Embryonic facial prominence (tissue), 1 donor: ENCODE results near the gene ARR3.
"Not testable (repeated sequence)": the region's sequence is repeated elsewhere in the genome, so short reads cannot be mapped to it uniquely, and the experiment has no call there.

ENCODE experiments used
- DNase-seq: peaks from one replicate; pipeline ENCODE4 v3.0.0-alpha.2; 2016; ENCODE audit errors: extremely low spot score

The ARR3 gene

DNA sequence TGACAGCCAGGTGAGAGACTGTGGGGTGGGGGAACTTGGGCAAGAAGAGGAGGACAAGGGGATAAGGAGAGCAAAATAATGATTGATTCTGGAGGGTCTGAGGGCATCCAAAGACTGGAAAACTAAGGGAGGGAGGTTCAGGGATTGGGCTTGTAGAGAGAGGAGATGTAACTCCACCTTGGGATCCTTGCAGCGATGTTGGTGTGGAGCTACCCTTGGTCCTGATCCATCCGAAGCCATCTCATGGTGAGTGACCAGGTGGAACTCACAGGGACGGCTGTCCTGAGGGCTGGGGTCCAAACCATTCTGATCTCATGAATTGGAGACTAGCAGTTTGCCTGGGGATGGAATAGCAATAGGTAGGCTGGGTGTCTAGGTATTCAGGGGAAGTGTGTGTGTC is 12.4 kb downstream of the ARR3 start:
- DNase-seq, result no peak

DNA sequence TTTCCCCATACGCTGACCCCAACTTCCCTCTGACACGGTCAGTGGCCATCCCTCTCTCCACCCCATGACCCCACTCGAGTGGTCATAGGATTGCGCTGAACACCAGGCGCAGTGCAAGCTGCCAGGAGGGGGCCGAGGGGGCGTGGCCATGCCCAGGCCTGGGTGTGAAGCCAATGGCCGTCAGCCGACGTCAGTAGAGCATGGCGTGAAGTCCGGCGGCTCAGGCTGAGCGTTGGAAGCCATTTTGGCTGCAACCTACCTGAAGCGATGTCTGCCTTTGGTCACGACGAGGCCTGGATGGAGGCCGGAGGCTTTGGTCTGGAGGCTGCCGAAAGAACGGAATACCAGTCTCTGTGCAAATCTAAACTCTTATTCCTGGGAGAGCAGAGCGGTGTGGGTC is 13.8 kb downstream of the ARR3 start, which contains the start of gene RAB41:
Gene RAB41, plus strand, starts transcription at position 222 of the 400 bp plus-strand sequence. Its CDS starts 46 bp downstream, at position 268.
- no peak for DNase-seq

DNA sequence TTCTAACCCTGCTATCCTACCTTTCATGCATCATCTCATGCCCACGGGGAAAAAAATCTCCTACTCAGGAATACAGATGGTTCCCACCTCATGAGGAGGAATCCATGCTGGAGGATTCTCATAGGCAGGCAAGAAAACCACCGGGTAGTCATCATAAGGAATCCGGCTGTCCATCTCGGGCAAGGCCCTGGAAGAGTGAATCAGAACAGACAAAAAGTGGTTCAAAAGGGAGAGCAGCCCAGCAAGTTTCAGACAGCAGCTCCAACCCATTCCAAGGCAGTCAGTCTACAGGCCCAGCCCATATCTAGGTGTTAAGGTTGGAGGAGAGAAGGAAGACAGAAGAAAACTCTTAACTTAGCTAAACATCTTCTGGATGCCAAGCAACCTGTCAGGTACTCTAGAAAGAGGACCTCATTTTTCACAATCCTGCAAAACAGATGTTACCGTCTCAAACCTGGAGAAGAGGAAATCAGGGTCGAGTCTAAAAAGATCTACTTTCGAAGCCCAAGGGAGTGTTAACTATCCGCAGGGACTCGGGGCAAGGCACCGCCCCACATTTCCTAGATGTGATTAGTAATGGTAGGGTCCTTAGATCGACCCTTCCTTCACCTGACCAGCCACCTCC is 21.1 kb downstream of the ARR3 start:
- no peak for DNase-seq

DNA sequence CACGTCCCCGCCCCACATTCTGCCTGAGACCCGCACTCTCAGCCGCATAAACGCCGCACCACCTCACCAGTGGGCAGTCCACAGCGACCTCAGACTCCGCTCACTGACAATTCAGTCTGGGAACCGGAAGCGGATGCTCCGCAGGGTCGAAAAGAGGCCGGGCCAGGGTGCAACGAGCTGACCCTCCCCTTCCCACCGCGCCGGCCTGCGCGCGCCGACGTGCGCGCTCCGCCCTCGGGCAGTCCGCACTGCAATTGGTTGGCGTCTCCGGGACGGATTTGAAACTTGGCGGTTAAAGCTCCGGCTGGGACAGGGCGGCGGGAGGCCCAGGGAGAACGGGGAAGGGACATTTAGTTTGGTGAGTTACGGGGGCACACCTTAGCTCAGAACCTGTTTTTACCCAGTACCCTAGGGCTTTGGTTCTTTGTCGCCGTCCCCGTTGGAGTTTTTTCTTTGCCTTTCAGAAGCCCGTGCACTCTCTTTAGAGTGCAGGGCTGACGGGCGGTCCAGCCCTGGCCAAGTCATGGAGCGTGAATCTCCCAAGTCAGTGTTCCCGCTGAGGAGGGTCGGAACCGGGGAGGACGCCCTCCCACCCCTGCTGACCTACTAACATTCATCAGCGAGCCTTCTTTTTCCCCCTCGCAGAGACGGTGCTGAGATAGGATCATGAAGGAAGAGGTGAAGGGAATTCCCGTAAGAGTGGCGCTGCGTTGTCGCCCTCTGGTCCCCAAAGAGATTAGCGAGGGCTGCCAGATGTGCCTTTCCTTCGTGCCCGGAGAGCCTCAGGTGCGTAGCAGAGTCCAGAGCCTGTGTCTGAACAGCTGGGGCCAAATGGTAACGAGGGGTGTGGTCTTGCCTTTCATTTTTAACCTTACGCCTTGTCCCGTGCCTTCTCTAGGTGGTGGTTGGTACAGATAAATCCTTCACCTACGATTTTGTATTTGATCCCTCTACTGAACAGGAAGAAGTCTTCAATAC is 21.9 kb downstream of the ARR3 start, which contains the start of the genes KIF4A and PDZD11:
Gene KIF4A, plus strand, starts transcription at position 312 of the 978 bp plus-strand sequence. Its CDS starts 355 bp downstream, at position 667.
Gene PDZD11, minus strand, starts transcription at position 135 of the 978 bp plus-strand sequence. CDS start 586 bp downstream, outside the sequence.
- peak; percentile 37 for DNase-seq

DNA sequence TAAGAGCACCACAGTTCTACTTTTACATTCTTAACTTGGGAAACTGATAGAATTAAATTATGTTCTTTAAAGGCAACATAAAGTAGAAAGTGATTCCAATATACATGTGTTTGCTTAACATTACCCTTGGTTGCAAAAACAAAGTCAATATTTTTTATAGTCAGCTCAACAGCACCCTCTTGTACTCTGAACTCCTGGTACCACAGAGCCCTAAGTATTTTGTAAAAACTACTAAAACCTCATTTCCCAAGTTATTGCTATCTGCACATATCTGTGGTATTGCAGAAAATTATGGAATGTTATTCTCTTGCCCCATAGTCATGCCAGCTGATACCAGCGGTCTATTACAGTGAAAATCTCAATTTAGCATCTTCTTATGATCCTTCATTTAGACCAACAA is 24.7 kb downstream of the ARR3 start:
- DNase-seq, result no peak

DNA sequence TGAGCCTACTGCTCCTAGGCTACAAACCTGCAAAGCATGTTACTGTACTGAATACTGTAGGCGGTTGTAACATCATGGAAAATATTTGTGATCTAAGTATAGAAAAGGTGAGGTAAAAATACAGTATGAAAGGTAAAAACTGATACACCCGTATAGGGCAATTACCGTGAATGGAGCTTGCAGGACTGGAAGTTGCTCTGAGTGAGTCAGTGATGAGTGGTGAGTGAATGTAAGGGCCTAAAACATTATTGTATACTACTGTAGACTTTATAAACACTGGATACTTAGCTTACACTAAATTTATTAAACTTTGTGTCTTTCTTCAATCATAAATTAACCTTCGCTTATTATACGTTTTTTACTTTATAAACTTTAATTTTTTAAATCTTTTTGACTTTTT is 25.5 kb downstream of the ARR3 start:
- no peak for DNase-seq

DNA sequence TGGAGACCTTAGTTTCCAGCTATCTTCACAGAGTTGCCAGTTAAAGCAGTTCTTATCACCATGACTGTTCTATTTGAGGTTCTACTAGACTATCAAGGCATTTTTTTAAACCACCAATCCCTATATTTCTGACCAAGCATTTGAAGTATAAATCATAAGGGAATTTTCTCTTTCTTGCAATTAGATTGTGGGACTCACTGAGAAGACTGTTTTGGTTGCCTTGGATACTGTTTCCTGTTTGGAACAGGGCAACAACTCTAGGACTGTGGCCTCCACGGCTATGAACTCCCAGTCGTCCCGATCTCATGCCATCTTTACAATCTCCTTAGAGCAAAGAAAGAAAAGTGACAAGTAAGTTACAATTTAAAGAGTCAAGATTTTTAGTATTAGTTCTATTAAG is 33.6 kb downstream of the ARR3 start:
- DNase-seq, result no peak

DNA sequence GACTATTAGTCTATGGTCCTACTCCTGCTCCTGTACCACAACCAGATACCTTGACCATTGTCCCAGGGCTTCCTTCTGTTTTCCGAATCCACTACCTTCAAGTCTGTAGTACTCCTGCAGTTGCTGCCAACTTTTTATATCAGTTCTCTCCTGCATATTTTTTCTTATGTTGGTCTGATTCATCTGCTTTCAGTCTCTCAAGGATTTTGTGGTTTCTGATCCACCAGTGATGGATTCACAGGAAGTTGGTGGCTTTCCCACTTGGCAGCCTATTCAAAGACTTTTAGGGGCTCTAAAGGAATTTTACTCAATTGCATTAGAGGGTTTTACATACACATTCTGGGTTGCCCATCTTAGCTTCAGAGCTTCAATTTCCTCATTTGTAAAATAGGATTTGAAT is 45.4 kb downstream of the ARR3 start:
- DNase-seq, result no peak

DNA sequence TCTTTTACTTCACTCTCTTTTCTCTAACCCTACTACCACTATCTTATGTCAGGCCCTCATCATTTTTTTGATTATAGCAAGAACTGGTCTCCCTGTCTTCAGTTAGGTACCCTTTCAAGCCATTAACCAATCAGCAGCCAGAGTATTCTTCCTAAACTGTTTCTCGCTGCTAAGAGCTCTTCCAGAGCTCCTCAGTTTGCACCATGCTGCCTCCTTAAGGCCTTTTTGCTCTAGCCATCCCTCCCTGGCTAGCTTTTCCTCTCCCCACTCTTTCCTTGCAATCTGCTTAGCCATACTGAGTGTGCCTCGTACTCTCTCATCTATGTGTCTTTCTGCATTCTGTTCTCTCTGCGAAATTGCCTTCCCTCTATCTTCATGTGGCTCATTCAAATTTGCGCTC is 54.6 kb downstream of the ARR3 start:
- DNase-seq, result no peak

DNA sequence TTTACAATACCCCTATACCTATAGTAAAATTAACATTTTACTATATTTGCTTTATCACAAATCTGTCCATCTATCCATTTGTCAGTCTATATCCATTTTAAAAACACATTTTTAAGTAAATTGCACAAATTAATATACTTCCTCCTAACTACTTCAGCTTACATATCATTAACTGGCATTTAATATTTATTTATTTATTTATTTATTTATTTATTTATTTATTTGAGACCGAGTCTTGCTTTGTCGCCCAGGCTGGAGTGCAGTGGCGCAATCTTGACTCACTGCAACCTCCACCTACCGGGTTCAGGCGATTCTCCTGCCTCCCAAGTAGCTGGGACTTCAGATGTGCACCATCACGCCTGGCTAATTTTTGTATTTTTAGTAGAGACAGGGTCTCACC is 55.5 kb downstream of the ARR3 start:
- not testable (repeated sequence) for DNase-seq

DNA sequence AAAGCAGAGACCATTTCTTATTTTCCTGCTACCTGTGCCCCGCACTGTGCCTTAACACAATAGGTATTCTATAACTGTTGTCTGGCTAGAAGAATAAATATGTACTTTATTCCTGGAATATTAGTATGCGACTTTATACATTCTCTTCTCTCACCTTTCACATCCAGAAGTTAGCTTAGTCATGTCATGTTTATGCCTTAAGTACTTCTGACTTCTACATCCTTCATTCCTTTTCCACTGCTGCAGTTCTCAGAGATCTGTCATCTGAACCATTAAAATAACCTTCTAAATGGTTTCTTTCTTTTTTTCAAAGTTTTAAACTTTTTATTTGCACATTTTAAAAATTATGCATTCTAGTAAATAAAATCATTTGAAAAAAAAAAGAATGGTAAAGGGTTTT is 56.2 kb downstream of the ARR3 start:
- no peak for DNase-seq

DNA sequence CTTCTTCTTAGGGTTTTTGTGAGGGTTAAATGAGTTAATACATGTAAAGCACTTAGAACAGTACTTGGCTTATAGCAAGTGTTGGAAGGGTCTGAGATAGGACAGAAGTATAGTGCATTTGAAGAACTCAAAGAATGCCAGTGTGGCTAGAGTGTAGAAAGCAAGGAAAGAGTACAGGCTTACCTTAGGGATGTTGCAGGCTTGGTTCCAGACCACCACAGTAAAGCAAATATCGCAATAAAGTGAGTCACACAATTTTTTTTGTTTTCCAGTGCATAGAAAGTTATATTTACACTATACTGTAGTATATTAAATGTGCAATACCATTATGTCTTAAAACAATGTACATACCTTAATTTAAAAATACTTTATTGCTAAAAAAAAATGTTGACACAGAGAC is 63.0 kb downstream of the ARR3 start:
- no peak for DNase-seq
